ENCODE measurements around the gene CAPZA2. TPM values are rescaled to one million over a fixed set of nuclear protein-coding genes. Genes with fewer than 3 reads are reported as not detected.

CAPZA2 gene
- total and polyA plus RNA-seq, 5 donors from 2014 or later = 118 to 267 (median 224) TPM

GRCh38 chr7:116952635-116953371 is 90.4 kb downstream of the CAPZA2 start:
- Mint-ChIP-seq H3K36me3 (no peaks in the 10 kb centered on the region), H3K4me3 (peak overlapping the region; percentile 87 to 94 (median 90)), H3K4me1 (peaks cover 14 to 48% (median 22%) of the 10 kb centered on the region in 4 donors), H3K27ac (peak overlapping the region in 2 of 3 donors; percentile 84 to 90), H3K9me3 (no peaks in the 10 kb centered on the region), H3K27me3 (peaks cover 4% of the 10 kb centered on the region)
- ATAC-seq (ENCODE audit: low read depth in 2 of 2) = no peak
- peak in 1 of 3 donors; percentile 58 for DNase-seq
- Histone ChIP-seq H3K27me3 (ENCODE audit: control insufficient read depth, insufficient read depth, low read length) (no peaks in the 10 kb centered on the region), H3K4me3 (ENCODE audit: low read depth, low read length) (peak overlapping the region; percentile 88), H3K9me3 (ENCODE audit: control insufficient read depth in 2 of 2, low read length in 2 of 2) (no peaks in the 10 kb centered on the region), H3K27ac (ENCODE audit: insufficient read depth, low read length, poor library complexity, severe bottlenecking) (peak overlapping the region; percentile 71), H3K36me3 (ENCODE audit: control insufficient read depth, insufficient read depth, low read length) (no peaks in the 10 kb centered on the region), H3K4me1 (ENCODE audit: control insufficient read depth, insufficient read depth, low read length, poor library complexity, severe bottlenecking) (peaks cover 32% of the 10 kb centered on the region)

DNA sequence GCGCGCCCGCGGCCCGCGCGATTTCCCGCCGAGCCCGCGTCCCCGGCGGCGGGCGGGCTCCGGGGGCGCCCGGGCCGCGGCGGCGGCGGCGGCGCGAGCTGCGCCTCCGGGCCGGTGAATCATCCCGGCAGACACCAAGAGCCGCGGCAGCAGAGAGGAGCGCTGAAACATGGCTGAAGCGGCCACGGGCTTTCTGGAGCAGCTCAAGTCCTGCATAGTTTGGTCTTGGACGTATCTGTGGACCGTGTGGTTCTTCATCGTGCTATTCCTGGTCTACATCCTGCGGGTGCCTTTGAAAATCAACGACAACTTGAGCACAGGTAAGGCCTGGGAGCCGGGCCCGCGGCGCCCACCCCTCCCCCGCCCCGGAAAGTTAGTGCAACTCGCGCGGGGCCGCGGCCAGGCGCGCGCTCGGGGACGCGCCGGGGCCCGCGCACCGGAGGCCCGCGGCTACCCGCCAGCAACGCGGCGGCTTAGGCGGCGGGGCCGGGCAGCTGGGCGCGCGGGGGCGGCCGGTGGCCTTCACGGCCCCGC is 91.1 kb downstream of the CAPZA2 start, which contains the start of gene ST7:
TSS of gene ST7 (plus strand) at position 130 of the 534 bp plus-strand sequence. CDS start at position 170, 40 bp downstream.
- Mint-ChIP-seq H3K27ac (peak within 1 kb of the TSS; percentile 66 to 93 (median 85)), H3K9me3 (no peaks in the 10 kb centered on the region), H3K36me3 (no peaks in the 10 kb centered on the region), H3K4me3 (peak within 1 kb of the TSS; percentile 94 to 96 (median 96)), H3K4me1 (peaks cover 14 to 48% (median 23%) of the 10 kb centered on the region in 4 donors), H3K27me3 (peaks cover 4% of the 10 kb centered on the region)
- H3K4me1 ChIP-seq (ENCODE audit: control insufficient read depth, insufficient read depth, low read length, poor library complexity, severe bottlenecking) = peaks cover 32% of the 10 kb centered on the region
- peak within 1 kb of the TSS; percentile 93 for H3K4me3 ChIP-seq (ENCODE audit: low read depth, low read length)
- H3K27ac ChIP-seq (ENCODE audit: insufficient read depth, low read length, poor library complexity, severe bottlenecking) = peak within 1 kb of the TSS; percentile 71
- ATAC-seq (ENCODE audit: low read depth in 2 of 2) = peak; percentile 84
- no peaks in the 10 kb centered on the region for H3K36me3 ChIP-seq (ENCODE audit: control insufficient read depth, insufficient read depth, low read length)
- DNase-seq = peak; percentile 49 to 72 (median 66)
- H3K27me3 ChIP-seq (ENCODE audit: control insufficient read depth, insufficient read depth, low read length) = no peaks in the 10 kb centered on the region
- H3K9me3 ChIP-seq (ENCODE audit: control insufficient read depth in 2 of 2, low read length in 2 of 2) = no peaks in the 10 kb centered on the region

- H3K9me3 Mint-ChIP-seq = no peaks in the 10 kb centered on the region
- Histone ChIP-seq H3K36me3 (ENCODE audit: control insufficient read depth, insufficient read depth, low read length) (no peaks in the 10 kb centered on the region), H3K4me1 (ENCODE audit: control insufficient read depth, insufficient read depth, low read length, poor library complexity, severe bottlenecking) (peaks cover 32% of the 10 kb centered on the region), H3K4me3 (ENCODE audit: low read depth, low read length) (peak overlapping the region; percentile 93), H3K27me3 (ENCODE audit: control insufficient read depth, insufficient read depth, low read length) (no peaks in the 10 kb centered on the region), H3K27ac (ENCODE audit: insufficient read depth, low read length, poor library complexity, severe bottlenecking) (peak overlapping the region; percentile 71), H3K9me3 (ENCODE audit: control insufficient read depth in 2 of 2, low read length in 2 of 2) (no peaks in the 10 kb centered on the region)
- peak overlapping the region; percentile 94 to 96 (median 96) for H3K4me3 Mint-ChIP-seq
- H3K27me3 Mint-ChIP-seq = no peaks in the 10 kb centered on the region
- DNase-seq = peak in 1 of 3 donors; percentile 31
- ATAC-seq (ENCODE audit: low read depth in 2 of 2) = no peak
- no peaks in the 10 kb centered on the region for H3K36me3 Mint-ChIP-seq
- peak overlapping the region; percentile 66 to 93 (median 85) for H3K27ac Mint-ChIP-seq
- peaks cover 14 to 52% (median 23%) of the 10 kb centered on the region in 4 donors for H3K4me1 Mint-ChIP-seq
These were observed 91.8 kb downstream of the CAPZA2 start for GRCh38 chr7:116953906-116954838.

GRCh38 chr7:116955340-116955739 is 93.0 kb downstream of the CAPZA2 start:
- Histone ChIP-seq H3K9me3 (ENCODE audit: control insufficient read depth in 2 of 2, low read length in 2 of 2) (no peaks in the 10 kb centered on the region), H3K27me3 (ENCODE audit: control insufficient read depth, insufficient read depth, low read length) (no peaks in the 10 kb centered on the region), H3K27ac (ENCODE audit: insufficient read depth, low read length, poor library complexity, severe bottlenecking) (peak overlapping the region; percentile 9), H3K4me3 (ENCODE audit: low read depth, low read length) (peak overlapping the region; percentile 93), H3K36me3 (ENCODE audit: control insufficient read depth, insufficient read depth, low read length) (no peaks in the 10 kb centered on the region), H3K4me1 (ENCODE audit: control insufficient read depth, insufficient read depth, low read length, poor library complexity, severe bottlenecking) (peaks cover 32% of the 10 kb centered on the region)
- no peaks in the 10 kb centered on the region for H3K36me3 Mint-ChIP-seq
- no peak for DNase-seq
- H3K4me1 Mint-ChIP-seq = peaks cover 14 to 54% (median 24%) of the 10 kb centered on the region in 4 donors
- H3K27ac Mint-ChIP-seq = peak overlapping the region; percentile 8 to 89 (median 85)
- peak overlapping the region; percentile 94 to 96 (median 96) for H3K4me3 Mint-ChIP-seq
- no peak for ATAC-seq (ENCODE audit: low read depth in 2 of 2)
- H3K9me3 Mint-ChIP-seq = no peaks in the 10 kb centered on the region
- H3K27me3 Mint-ChIP-seq = no peaks in the 10 kb centered on the region

DNA sequence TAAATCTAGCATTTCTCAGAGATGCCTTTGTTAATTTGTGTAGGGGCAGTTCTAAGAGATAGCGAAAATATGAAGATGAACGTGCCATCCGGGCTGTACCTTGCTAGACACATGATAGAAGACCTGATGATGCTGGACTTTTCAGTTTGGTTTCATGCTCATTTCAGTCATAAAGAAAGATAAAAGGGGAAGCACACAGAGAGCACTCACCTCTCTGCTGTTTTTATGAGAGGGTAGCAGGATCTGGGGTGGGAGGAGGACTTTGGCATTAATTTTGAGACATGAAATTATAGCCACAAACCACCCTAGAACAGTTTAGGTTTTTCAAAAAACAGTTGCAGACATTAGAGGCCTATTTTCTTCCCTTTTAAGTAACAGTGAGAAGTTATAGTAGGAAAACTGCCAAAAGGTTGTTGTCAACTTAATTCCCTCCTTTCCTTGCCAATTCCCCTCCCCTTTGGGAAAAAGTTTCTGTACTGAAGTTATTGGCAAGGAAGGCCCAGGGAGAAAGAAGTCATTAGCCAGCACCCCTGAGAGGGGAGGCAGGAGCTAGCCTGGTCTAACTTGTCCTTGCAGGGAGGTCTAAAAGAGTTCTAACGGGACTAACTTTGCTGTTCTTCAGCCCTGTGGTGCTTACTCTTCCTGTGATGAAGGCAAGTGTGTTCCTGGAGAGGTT is 93.6 kb downstream of the CAPZA2 start:
- no peaks in the 10 kb centered on the region for H3K9me3 ChIP-seq (ENCODE audit: control insufficient read depth in 2 of 2, low read length in 2 of 2)
- no peaks in the 10 kb centered on the region for H3K36me3 ChIP-seq (ENCODE audit: control insufficient read depth, insufficient read depth, low read length)
- H3K27ac Mint-ChIP-seq = peak overlapping the region; percentile 6 to 85 (median 72)
- DNase-seq (peak in 1 of 3 donors; percentile 42), ATAC-seq (ENCODE audit: low read depth in 2 of 2) (no peak)
- peak overlapping the region; percentile 4 to 96 (median 95) for H3K4me3 Mint-ChIP-seq
- peaks cover 0 to 1% (median 0%) of the 10 kb centered on the region in 7 donors for H3K9me3 Mint-ChIP-seq
- peak overlapping the region; percentile 93 for H3K4me3 ChIP-seq (ENCODE audit: low read depth, low read length)
- H3K27me3 Mint-ChIP-seq = no peaks in the 10 kb centered on the region
- H3K4me1 Mint-ChIP-seq = peaks cover 17 to 54% (median 27%) of the 10 kb centered on the region in 4 donors
- H3K27me3 ChIP-seq (ENCODE audit: control insufficient read depth, insufficient read depth, low read length) = no peaks in the 10 kb centered on the region
- H3K27ac ChIP-seq (ENCODE audit: insufficient read depth, low read length, poor library complexity, severe bottlenecking) = no peak overlapping the region
- H3K36me3 Mint-ChIP-seq = no peaks in the 10 kb centered on the region
- peaks cover 32% of the 10 kb centered on the region for H3K4me1 ChIP-seq (ENCODE audit: control insufficient read depth, insufficient read depth, low read length, poor library complexity, severe bottlenecking)

GRCh38 chr7:116956477-116956804 is 94.1 kb downstream of the CAPZA2 start:
- Histone ChIP-seq H3K27ac (ENCODE audit: insufficient read depth, low read length, poor library complexity, severe bottlenecking) (no peak overlapping the region), H3K9me3 (ENCODE audit: control insufficient read depth in 2 of 2, low read length in 2 of 2) (no peaks in the 10 kb centered on the region), H3K4me3 (ENCODE audit: low read depth, low read length) (peak overlapping the region; percentile 93), H3K36me3 (ENCODE audit: control insufficient read depth, insufficient read depth, low read length) (no peaks in the 10 kb centered on the region), H3K4me1 (ENCODE audit: control insufficient read depth, insufficient read depth, low read length, poor library complexity, severe bottlenecking) (peaks cover 32% of the 10 kb centered on the region), H3K27me3 (ENCODE audit: control insufficient read depth, insufficient read depth, low read length) (no peaks in the 10 kb centered on the region)
- Mint-ChIP-seq H3K4me1 (peaks cover 17 to 57% (median 31%) of the 10 kb centered on the region in 4 donors), H3K27me3 (no peaks in the 10 kb centered on the region), H3K9me3 (peaks cover 0 to 2% (median 0%) of the 10 kb centered on the region in 7 donors), H3K27ac (peak overlapping the region in 2 of 3 donors; percentile 72 to 85), H3K4me3 (peak overlapping the region in 3 of 4 donors; percentile 4 to 96 (median 94)), H3K36me3 (no peaks in the 10 kb centered on the region)
- DNase-seq (no peak), ATAC-seq (ENCODE audit: low read depth in 2 of 2) (no peak)

DNA sequence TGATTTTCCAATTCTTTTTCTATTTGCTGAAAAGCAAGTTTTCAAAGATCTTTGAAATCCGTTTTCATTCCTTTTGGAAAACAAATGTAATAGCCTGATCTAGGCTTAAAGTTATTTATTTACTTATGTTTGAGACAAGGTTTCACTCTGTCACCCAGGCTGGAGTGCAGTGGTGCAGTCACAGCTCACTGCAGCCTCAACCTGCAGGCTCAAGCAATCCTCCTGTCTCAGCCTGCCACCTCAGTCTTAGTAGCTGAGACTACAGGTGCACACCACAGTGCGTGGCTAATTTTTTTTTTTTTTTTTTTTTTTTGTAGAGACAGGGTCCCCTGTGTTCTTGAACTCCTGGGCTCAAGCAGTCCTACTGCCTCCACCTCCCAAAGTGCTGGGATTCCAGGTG is 95.5 kb downstream of the CAPZA2 start:
- Mint-ChIP-seq H3K4me3 (no peak overlapping the region), H3K4me1 (peaks cover 27 to 58% (median 39%) of the 10 kb centered on the region in 4 donors)
- no peak overlapping the region for H3K4me3 ChIP-seq (ENCODE audit: low read depth, low read length)

More for the DNA sequence above, 95.5 kb downstream of the CAPZA2 start:
- Mint-ChIP-seq H3K27me3 (no peaks in the 10 kb centered on the region), H3K36me3 (no peaks in the 10 kb centered on the region), H3K9me3 (peaks cover 0 to 3% (median 0%) of the 10 kb centered on the region in 7 donors), H3K27ac (no peak overlapping the region)
- H3K4me1 ChIP-seq (ENCODE audit: control insufficient read depth, insufficient read depth, low read length, poor library complexity, severe bottlenecking) = peaks cover 33% of the 10 kb centered on the region
- H3K36me3 ChIP-seq (ENCODE audit: control insufficient read depth, insufficient read depth, low read length) = no peaks in the 10 kb centered on the region
- no peak overlapping the region for H3K27ac ChIP-seq (ENCODE audit: insufficient read depth, low read length, poor library complexity, severe bottlenecking)
- no peaks in the 10 kb centered on the region for H3K9me3 ChIP-seq (ENCODE audit: control insufficient read depth in 2 of 2, low read length in 2 of 2)
- no peaks in the 10 kb centered on the region for H3K27me3 ChIP-seq (ENCODE audit: control insufficient read depth, insufficient read depth, low read length)
- ATAC-seq (ENCODE audit: low read depth in 2 of 2) (no peak), DNase-seq (no peak)

All from CD4-positive, CD25-positive, alpha-beta regulatory T cell (primary cell).